ENCODE results near the gene DOK7.

The DOK7 gene

GRCh38 chr4:3525532-3526430 lies 62.7 kb downstream of the DOK7 start:
- peaks cover 55% of the 10 kb centered on the region for H3K36me3 ChIP-seq (ENCODE audit: control insufficient read depth, insufficient read depth, low read length)
- H3K4me1 ChIP-seq (ENCODE audit: control insufficient read depth, insufficient read depth, low read length): peaks cover 4% of the 10 kb centered on the region; the same call in 1 of the 2 replicates
- no peak overlapping the region for H3K9ac ChIP-seq (ENCODE audit: low read length)
- H3K27me3 ChIP-seq (ENCODE audit: control insufficient read depth, insufficient read depth, low read length): no peaks in the 10 kb centered on the region
- H3K4me3 ChIP-seq (ENCODE audit: low read depth, low read length): no peak overlapping the region
- H3K9me3 ChIP-seq (ENCODE audit: control insufficient read depth, insufficient read depth, low read depth, low read length): no peaks in the 10 kb centered on the region
- H3K27ac ChIP-seq (ENCODE audit: low read depth, low read length): no peak overlapping the region

GRCh38 chr4:3526456-3526855 lies 63.4 kb downstream of the DOK7 start:
- Histone ChIP-seq H3K4me1 (ENCODE audit: control insufficient read depth, insufficient read depth, low read length) (peaks cover 11% of the 10 kb centered on the region; the same call in 1 of the 2 replicates), H3K9me3 (ENCODE audit: control insufficient read depth, insufficient read depth, low read depth, low read length) (no peaks in the 10 kb centered on the region), H3K9ac (ENCODE audit: low read length) (no peak overlapping the region), H3K27ac (ENCODE audit: low read depth, low read length) (no peak overlapping the region), H3K27me3 (ENCODE audit: control insufficient read depth, insufficient read depth, low read length) (peaks cover 5% of the 10 kb centered on the region; the same call in 1 of the 2 replicates), H3K36me3 (ENCODE audit: control insufficient read depth, insufficient read depth, low read length) (peaks cover 48% of the 10 kb centered on the region), H3K4me3 (ENCODE audit: low read depth, low read length) (no peak overlapping the region)

DNA sequence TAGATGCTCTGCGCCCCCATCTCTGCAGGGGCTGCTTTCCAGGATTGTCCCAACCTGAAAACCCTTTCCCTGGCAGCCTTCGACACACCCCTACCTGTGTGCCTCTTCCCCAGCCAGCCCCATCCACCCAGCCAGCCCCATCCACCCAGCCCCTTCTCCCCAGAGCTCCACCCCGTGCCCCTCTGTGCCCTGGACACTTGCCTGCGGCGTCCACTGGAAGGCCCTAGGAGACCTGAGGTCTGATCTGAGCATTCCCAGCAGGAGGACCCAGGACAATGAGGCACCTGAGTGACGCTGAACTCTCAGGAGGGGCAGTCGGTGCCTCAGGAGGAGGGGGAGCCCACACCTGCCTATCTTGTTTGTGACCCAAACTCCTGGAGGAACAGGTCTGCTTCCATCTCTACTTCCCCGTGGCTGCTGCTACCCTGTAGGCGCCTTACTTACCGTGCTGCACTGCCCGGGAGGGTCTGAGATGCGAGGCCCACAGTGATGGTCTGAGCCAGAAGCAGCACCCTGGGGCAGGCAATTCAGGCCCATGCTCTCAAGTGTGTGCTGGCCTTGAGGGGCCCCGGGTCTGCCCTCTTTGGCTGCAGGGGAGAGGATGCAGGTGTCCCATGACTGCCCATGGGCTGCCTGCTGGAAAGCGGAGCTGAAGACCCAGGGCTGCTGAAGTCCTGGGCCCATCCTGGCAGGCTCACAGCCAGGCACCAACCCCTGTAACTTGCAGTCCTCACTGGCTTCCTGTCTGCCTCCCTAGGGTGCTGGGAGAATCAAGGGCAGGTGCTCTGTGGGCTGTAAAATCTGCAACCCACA lies 64.2 kb downstream of the DOK7 start:
- Histone ChIP-seq H3K36me3 (ENCODE audit: control insufficient read depth, insufficient read depth, low read length) (peaks cover 42% of the 10 kb centered on the region), H3K27me3 (ENCODE audit: control insufficient read depth, insufficient read depth, low read length) (peaks cover 8% of the 10 kb centered on the region; the same call in 1 of the 2 replicates), H3K4me3 (ENCODE audit: low read depth, low read length) (no peak overlapping the region), H3K9ac (ENCODE audit: low read length) (no peak overlapping the region), H3K4me1 (ENCODE audit: control insufficient read depth, insufficient read depth, low read length) (peaks cover 13% of the 10 kb centered on the region; the same call in 1 of the 2 replicates), H3K27ac (ENCODE audit: low read depth, low read length) (no peak overlapping the region), H3K9me3 (ENCODE audit: control insufficient read depth, insufficient read depth, low read depth, low read length) (no peaks in the 10 kb centered on the region)

GRCh38 chr4:3527914-3528876 lies 65.1 kb downstream of the DOK7 start:
- H3K9me3 ChIP-seq (ENCODE audit: control insufficient read depth, insufficient read depth, low read depth, low read length): no peaks in the 10 kb centered on the region
- peaks cover 13% of the 10 kb centered on the region; the same call in 1 of the 2 replicates for H3K4me1 ChIP-seq (ENCODE audit: control insufficient read depth, insufficient read depth, low read length)
- peaks cover 15% of the 10 kb centered on the region for H3K27me3 ChIP-seq (ENCODE audit: control insufficient read depth, insufficient read depth, low read length)
- H3K36me3 ChIP-seq (ENCODE audit: control insufficient read depth, insufficient read depth, low read length): peaks cover 35% of the 10 kb centered on the region
- no peak overlapping the region for H3K27ac ChIP-seq (ENCODE audit: low read depth, low read length)
- no peak overlapping the region for H3K4me3 ChIP-seq (ENCODE audit: low read depth, low read length)
- no peak overlapping the region for H3K9ac ChIP-seq (ENCODE audit: low read length)

DNA sequence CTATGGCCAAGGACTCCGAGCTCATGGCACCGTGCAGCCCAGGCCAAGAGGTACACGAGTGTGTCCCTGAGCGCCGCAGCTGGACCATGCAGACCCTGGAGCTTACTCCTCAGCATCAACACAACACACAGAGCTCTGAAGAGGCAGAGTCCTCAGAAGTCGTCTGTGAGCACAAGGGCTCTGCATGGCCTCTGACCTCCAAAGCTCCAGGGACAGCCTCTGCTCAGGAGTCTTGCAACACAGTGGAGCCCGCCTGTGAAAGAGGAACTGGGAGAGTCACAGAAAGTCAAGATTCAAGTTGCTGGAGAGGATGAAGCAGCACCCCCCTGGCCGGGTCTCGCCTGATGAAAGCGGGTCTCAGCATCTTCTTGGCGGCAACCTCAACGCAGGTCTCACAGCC lies 66.3 kb downstream of the DOK7 start:
- Histone ChIP-seq H3K9ac (ENCODE audit: low read length) (no peak overlapping the region), H3K4me3 (ENCODE audit: low read depth, low read length) (no peak overlapping the region), H3K27ac (ENCODE audit: low read depth, low read length) (no peak overlapping the region), H3K9me3 (ENCODE audit: control insufficient read depth, insufficient read depth, low read depth, low read length) (no peaks in the 10 kb centered on the region), H3K27me3 (ENCODE audit: control insufficient read depth, insufficient read depth, low read length) (peaks cover 27% of the 10 kb centered on the region), H3K4me1 (ENCODE audit: control insufficient read depth, insufficient read depth, low read length) (peaks cover 13% of the 10 kb centered on the region; the same call in 1 of the 2 replicates), H3K36me3 (ENCODE audit: control insufficient read depth, insufficient read depth, low read length) (peaks cover 24% of the 10 kb centered on the region)

- Histone ChIP-seq H3K27me3 (ENCODE audit: control insufficient read depth, insufficient read depth, low read length) (peaks cover 33% of the 10 kb centered on the region), H3K27ac (ENCODE audit: low read depth, low read length) (no peak overlapping the region), H3K9me3 (ENCODE audit: control insufficient read depth, insufficient read depth, low read depth, low read length) (no peaks in the 10 kb centered on the region), H3K36me3 (ENCODE audit: control insufficient read depth, insufficient read depth, low read length) (peaks cover 18% of the 10 kb centered on the region), H3K4me3 (ENCODE audit: low read depth, low read length) (no peak overlapping the region), H3K9ac (ENCODE audit: low read length) (no peak overlapping the region), H3K4me1 (ENCODE audit: control insufficient read depth, insufficient read depth, low read length) (peaks cover 13% of the 10 kb centered on the region; the same call in 1 of the 2 replicates)
These were observed 66.9 kb downstream of the DOK7 start for GRCh38 chr4:3530051-3530450.

GRCh38 chr4:3530663-3531254 lies 67.7 kb downstream of the DOK7 start:
- peaks cover 13% of the 10 kb centered on the region; the same call in 1 of the 2 replicates for H3K4me1 ChIP-seq (ENCODE audit: control insufficient read depth, insufficient read depth, low read length)
- no peak overlapping the region for H3K27ac ChIP-seq (ENCODE audit: low read depth, low read length)
- H3K27me3 ChIP-seq (ENCODE audit: control insufficient read depth, insufficient read depth, low read length): peaks cover 38% of the 10 kb centered on the region
- peaks cover 18% of the 10 kb centered on the region for H3K36me3 ChIP-seq (ENCODE audit: control insufficient read depth, insufficient read depth, low read length)
- H3K9ac ChIP-seq (ENCODE audit: low read length): no peak overlapping the region
- H3K9me3 ChIP-seq (ENCODE audit: control insufficient read depth, insufficient read depth, low read depth, low read length): no peaks in the 10 kb centered on the region
- peak overlapping the region; percentile 100 for H3K4me3 ChIP-seq (ENCODE audit: low read depth, low read length)

DNA sequence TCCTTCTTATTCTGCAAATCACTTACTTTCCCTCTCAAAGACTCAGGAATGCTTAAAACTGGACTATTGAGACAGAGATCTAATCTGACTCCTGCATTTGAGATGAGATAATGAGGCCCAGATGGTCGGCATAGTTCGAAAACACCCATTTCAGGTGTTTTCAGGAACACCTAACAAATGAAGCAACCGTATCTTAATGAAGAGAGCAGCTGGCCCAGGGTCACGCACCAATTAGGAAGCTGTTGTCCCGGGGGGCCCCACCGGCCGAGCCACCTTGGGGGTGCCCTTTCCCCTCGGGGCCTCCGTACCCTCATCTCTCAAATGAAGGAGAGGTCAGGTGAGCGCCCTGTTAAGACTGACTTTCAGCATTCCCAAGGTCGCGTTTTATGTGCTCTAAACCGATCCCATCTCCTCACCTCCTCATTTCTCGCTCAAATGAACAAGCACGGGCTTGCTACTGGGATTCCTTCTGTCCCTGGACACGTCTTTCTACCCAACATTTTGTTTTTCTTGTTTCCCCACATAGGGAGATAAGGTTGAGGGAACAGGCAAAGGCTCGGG lies 68.3 kb downstream of the DOK7 start:
- Histone ChIP-seq H3K4me1 (ENCODE audit: control insufficient read depth, insufficient read depth, low read length) (peaks cover 13% of the 10 kb centered on the region; the same call in 1 of the 2 replicates), H3K9ac (ENCODE audit: low read length) (peak overlapping the region; percentile 73), H3K4me3 (ENCODE audit: low read depth, low read length) (peak overlapping the region; percentile 100), H3K36me3 (ENCODE audit: control insufficient read depth, insufficient read depth, low read length) (peaks cover 18% of the 10 kb centered on the region), H3K27me3 (ENCODE audit: control insufficient read depth, insufficient read depth, low read length) (peaks cover 38% of the 10 kb centered on the region), H3K9me3 (ENCODE audit: control insufficient read depth, insufficient read depth, low read depth, low read length) (no peaks in the 10 kb centered on the region), H3K27ac (ENCODE audit: low read depth, low read length) (no peak overlapping the region)

- Histone ChIP-seq H3K27ac (ENCODE audit: low read depth, low read length) (peak within 1 kb of the TSS; percentile 82), H3K4me3 (ENCODE audit: low read depth, low read length) (peak within 1 kb of the TSS; percentile 100), H3K4me1 (ENCODE audit: control insufficient read depth, insufficient read depth, low read length) (peaks cover 13% of the 10 kb centered on the region; the same call in 1 of the 2 replicates), H3K9me3 (ENCODE audit: control insufficient read depth, insufficient read depth, low read depth, low read length) (no peaks in the 10 kb centered on the region), H3K36me3 (ENCODE audit: control insufficient read depth, insufficient read depth, low read length) (peaks cover 18% of the 10 kb centered on the region), H3K9ac (ENCODE audit: low read length) (peak within 1 kb of the TSS; percentile 87), H3K27me3 (ENCODE audit: control insufficient read depth, insufficient read depth, low read length) (peaks cover 38% of the 10 kb centered on the region)
These were observed 69.0 kb downstream of the DOK7 start, which contains the start of gene LRPAP1 for GRCh38 chr4:3531879-3532750. Gene LRPAP1, minus strand, starts transcription at chr4:3532422. Its CDS starts 10 bp downstream, at chr4:3532412.
